Measurements from ENCODE around the gene SLC10A7. TPM values are rescaled to one million over a fixed set of nuclear protein-coding genes. Genes with fewer than 3 reads are reported as not detected.

SLC10A7 gene
- total RNA-seq, 2 donors from 2014 or later = 6.0 to 7.5 TPM

DNA sequence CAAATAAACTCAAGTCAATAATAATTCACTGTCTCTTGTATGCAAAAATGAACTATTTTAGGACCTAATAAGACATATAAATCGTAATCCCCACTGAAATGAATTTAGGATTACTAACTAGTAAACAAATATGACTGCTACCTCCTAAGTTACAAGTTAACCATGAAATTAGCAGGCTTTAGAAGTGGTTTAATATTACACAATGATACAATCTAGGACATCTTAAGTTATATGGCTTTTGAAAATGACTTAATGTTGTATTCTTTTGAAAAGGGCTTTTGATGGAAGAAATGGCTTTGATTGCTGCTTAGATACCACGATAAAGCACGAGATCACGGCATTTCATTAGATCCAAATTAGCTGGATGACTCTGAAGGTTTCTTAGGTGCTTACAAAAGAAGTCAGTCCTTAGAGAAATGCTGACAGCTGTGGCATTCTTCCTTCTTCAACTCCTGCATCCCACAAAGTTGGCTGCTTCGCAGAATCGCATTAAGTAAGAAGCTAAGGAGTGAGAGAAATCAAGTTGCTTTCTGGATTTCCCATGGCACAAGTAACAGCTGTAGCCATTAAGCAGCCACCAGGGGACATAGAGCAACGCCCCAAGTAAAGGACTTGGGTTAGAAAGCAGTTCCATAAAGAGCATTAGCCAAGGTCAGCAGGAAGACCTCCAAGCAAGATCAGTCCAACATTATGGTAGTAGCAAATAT, 6.9 kb downstream of the SLC10A7 start:
- no peak overlapping the region for H3K4me3 ChIP-seq (ENCODE audit: low read length)
- 88% methylated on average over 7 of the region's 7 CpGs for WGBS, 2 experiments (ENCODE audit: insufficient coverage in 1 of 2, insufficient read length in 1 of 2)
- H3K4me1 Mint-ChIP-seq = peaks cover 12% of the 10 kb centered on the region
- no peaks in the 10 kb centered on the region for H3K4me1 ChIP-seq (ENCODE audit: control insufficient read depth, insufficient read depth, low read length)
- TF ChIP-seq, protein P1, sequence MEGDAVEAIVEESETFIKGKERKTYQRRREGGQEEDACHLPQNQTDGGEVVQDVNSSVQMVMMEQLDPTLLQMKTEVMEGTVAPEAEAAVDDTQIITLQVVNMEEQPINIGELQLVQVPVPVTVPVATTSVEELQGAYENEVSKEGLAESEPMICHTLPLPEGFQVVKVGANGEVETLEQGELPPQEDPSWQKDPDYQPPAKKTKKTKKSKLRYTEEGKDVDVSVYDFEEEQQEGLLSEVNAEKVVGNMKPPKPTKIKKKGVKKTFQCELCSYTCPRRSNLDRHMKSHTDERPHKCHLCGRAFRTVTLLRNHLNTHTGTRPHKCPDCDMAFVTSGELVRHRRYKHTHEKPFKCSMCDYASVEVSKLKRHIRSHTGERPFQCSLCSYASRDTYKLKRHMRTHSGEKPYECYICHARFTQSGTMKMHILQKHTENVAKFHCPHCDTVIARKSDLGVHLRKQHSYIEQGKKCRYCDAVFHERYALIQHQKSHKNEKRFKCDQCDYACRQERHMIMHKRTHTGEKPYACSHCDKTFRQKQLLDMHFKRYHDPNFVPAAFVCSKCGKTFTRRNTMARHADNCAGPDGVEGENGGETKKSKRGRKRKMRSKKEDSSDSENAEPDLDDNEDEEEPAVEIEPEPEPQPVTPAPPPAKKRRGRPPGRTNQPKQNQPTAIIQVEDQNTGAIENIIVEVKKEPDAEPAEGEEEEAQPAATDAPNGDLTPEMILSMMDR (conservative IDR thresholded peaks at IDR 0.05) = peak; percentile 60
- H3K9me3 ChIP-seq (ENCODE audit: control insufficient read depth, low read length) = no peaks in the 10 kb centered on the region
- peaks cover 10% of the 10 kb centered on the region for H3K27me3 Mint-ChIP-seq (ENCODE audit: insufficient read depth)
- DNase-seq = no peak
- H3K27me3 ChIP-seq (ENCODE audit: control insufficient read depth, insufficient read depth, low read length, poor library complexity, severe bottlenecking) = peaks cover 11% of the 10 kb centered on the region
- no peak overlapping the region for H3K27ac Mint-ChIP-seq
- H3K4me3 Mint-ChIP-seq = no peak overlapping the region
- H3K9ac ChIP-seq (ENCODE audit: extremely low read depth, low read length, poor library complexity, severe bottlenecking) = no peak overlapping the region
- H3K36me3 Mint-ChIP-seq (ENCODE audit: low read depth) = no peaks in the 10 kb centered on the region
- no peaks in the 10 kb centered on the region for H3K9me3 Mint-ChIP-seq
- no peak overlapping the region for H3K27ac ChIP-seq (ENCODE audit: low read depth, low read length)
- H3K36me3 ChIP-seq (ENCODE audit: control insufficient read depth, insufficient read depth, low read length) = no peaks in the 10 kb centered on the region

- no peak overlapping the region for H3K9ac ChIP-seq (ENCODE audit: extremely low read depth, low read length, poor library complexity, severe bottlenecking)
- 95% methylated on average over 1 of the region's 1 CpG; no CpG with 5 or more reads in 1 of the 2 experiments for WGBS, 2 experiments (ENCODE audit: insufficient coverage in 1 of 2, insufficient read length in 1 of 2)
- no peak overlapping the region for H3K4me3 Mint-ChIP-seq
- H3K4me1 Mint-ChIP-seq = peaks cover 12% of the 10 kb centered on the region
- no peak overlapping the region for H3K4me3 ChIP-seq (ENCODE audit: low read length)
- H3K36me3 Mint-ChIP-seq (ENCODE audit: low read depth) = no peaks in the 10 kb centered on the region
- peaks cover 16% of the 10 kb centered on the region for H3K27me3 ChIP-seq (ENCODE audit: control insufficient read depth, insufficient read depth, low read length, poor library complexity, severe bottlenecking)
- no peak overlapping the region for H3K27ac ChIP-seq (ENCODE audit: low read depth, low read length)
- H3K27ac Mint-ChIP-seq = no peak overlapping the region
- no peaks in the 10 kb centered on the region for H3K9me3 Mint-ChIP-seq
- H3K9me3 ChIP-seq (ENCODE audit: control insufficient read depth, low read length) = no peaks in the 10 kb centered on the region
- H3K4me1 ChIP-seq (ENCODE audit: control insufficient read depth, insufficient read depth, low read length) = no peaks in the 10 kb centered on the region
- no peaks in the 10 kb centered on the region for H3K36me3 ChIP-seq (ENCODE audit: control insufficient read depth, insufficient read depth, low read length)
- H3K27me3 Mint-ChIP-seq (ENCODE audit: insufficient read depth) = peaks cover 13% of the 10 kb centered on the region
- TF ChIP-seq, protein P1 (conservative IDR thresholded peaks at IDR 0.05) = no peak
- no peak for DNase-seq
Observed at GRCh38 chr4:146513548-146513947, 8.2 kb downstream of the SLC10A7 start.

DNA sequence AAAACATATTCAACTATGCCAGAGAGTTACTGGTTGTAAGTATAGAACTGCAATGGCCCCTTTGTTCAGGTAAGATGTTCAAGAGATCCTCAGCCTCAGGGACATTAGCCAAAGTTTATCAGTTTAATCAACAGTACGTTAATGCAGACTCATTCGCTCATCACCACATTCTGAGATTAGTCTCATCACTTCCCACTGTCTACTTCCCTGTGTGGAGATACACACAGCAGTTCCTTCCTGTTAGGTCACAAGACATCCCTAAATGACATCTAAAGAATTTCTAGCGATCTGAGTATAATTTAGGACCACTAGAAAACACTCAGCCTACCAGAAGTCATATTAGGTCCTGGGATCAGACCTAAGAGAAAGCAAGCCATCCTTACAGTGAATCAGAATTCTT, 10.4 kb downstream of the SLC10A7 start:
- 82 to 96% methylated on average over 3 of the region's 3 CpGs for WGBS, 2 experiments (ENCODE audit: insufficient coverage in 1 of 2, insufficient read length in 1 of 2)
- Histone ChIP-seq H3K27me3 (ENCODE audit: control insufficient read depth, insufficient read depth, low read length, poor library complexity, severe bottlenecking) (peaks cover 25% of the 10 kb centered on the region), H3K9me3 (ENCODE audit: control insufficient read depth, low read length) (no peaks in the 10 kb centered on the region), H3K9ac (ENCODE audit: extremely low read depth, low read length, poor library complexity, severe bottlenecking) (no peak overlapping the region), H3K4me3 (ENCODE audit: low read length) (no peak overlapping the region), H3K27ac (ENCODE audit: low read depth, low read length) (no peak overlapping the region), H3K4me1 (ENCODE audit: control insufficient read depth, insufficient read depth, low read length) (no peaks in the 10 kb centered on the region), H3K36me3 (ENCODE audit: control insufficient read depth, insufficient read depth, low read length) (no peaks in the 10 kb centered on the region)
- TF ChIP-seq, protein P1 (conservative IDR thresholded peaks at IDR 0.05) = no peak
- no peak for DNase-seq
- no peak overlapping the region for H3K4me3 Mint-ChIP-seq
- H3K27me3 Mint-ChIP-seq (ENCODE audit: insufficient read depth) = peaks cover 10% of the 10 kb centered on the region
- H3K36me3 Mint-ChIP-seq (ENCODE audit: low read depth) = no peaks in the 10 kb centered on the region
- peaks cover 12% of the 10 kb centered on the region for H3K4me1 Mint-ChIP-seq
- no peak overlapping the region for H3K27ac Mint-ChIP-seq
- no peaks in the 10 kb centered on the region for H3K9me3 Mint-ChIP-seq

All from endodermal cell (in vitro differentiated cells).